Activated CD8-positive, alpha-beta memory T cell treated with anti-CD3 and anti-CD28 coated beads, Interleukin-2, amount 50 U/mL, for 4 hours (primary cell): ENCODE data around the gene ELF1.
"Not testable (repeated sequence)": the region's sequence is repeated elsewhere in the genome, so short reads cannot be mapped to it uniquely, and the experiment has no call there.

Experiments
- DNase-seq: peaks from one replicate; pipeline ENCODE4 v3.0.0-alpha.2; 2020

Gene ELF1

GRCh38 chr13:40931719-40932118, 87.4 kb downstream of the ELF1 start:
- no peak for DNase-seq

GRCh38 chr13:40929883-40930282, 89.2 kb downstream of the ELF1 start:
- DNase-seq, result not testable (repeated sequence)

- DNase-seq, result no peak
Observed at GRCh38 chr13:40928980-40929379, 90.1 kb downstream of the ELF1 start.

GRCh38 chr13:40927929-40928328, 91.2 kb downstream of the ELF1 start:
- no peak for DNase-seq

- no peak for DNase-seq
Observed at GRCh38 chr13:40923867-40924266, 95.2 kb downstream of the ELF1 start.

- no peak for DNase-seq
Observed at GRCh38 chr13:40922437-40923040, 96.6 kb downstream of the ELF1 start.

- DNase-seq, result no peak
Observed at GRCh38 chr13:40920826-40921225, 98.3 kb downstream of the ELF1 start.

GRCh38 chr13:40919901-40920300, 99.2 kb downstream of the ELF1 start:
- DNase-seq, result not testable (repeated sequence)

GRCh38 chr13:40916207-40916998, 102.7 kb downstream of the ELF1 start:
- DNase-seq, result no peak

GRCh38 chr13:40914863-40915262, 104.3 kb downstream of the ELF1 start:
- DNase-seq, result not testable (repeated sequence)

GRCh38 chr13:40911341-40911740, 107.8 kb downstream of the ELF1 start:
- no peak for DNase-seq

- DNase-seq, result no peak
Observed at GRCh38 chr13:40910324-40911050, 108.6 kb downstream of the ELF1 start.

- DNase-seq, result not testable (repeated sequence)
Observed at GRCh38 chr13:40909541-40910200, 109.4 kb downstream of the ELF1 start.

GRCh38 chr13:40908546-40908945, 110.6 kb downstream of the ELF1 start:
- no peak for DNase-seq

GRCh38 chr13:40901032-40901431, 118.1 kb downstream of the ELF1 start:
- not testable (repeated sequence) for DNase-seq

- DNase-seq, result not testable (repeated sequence)
Observed at GRCh38 chr13:40900568-40900967, 118.5 kb downstream of the ELF1 start.

- DNase-seq, result no peak
Observed at GRCh38 chr13:40897053-40897452, 122.1 kb downstream of the ELF1 start.

- no peak for DNase-seq
Observed at GRCh38 chr13:40895227-40896184, 123.6 kb downstream of the ELF1 start.

GRCh38 chr13:40893573-40893972, 125.5 kb downstream of the ELF1 start:
- not testable (repeated sequence) for DNase-seq

- DNase-seq, result no peak
Observed at GRCh38 chr13:40886017-40886416, 133.1 kb downstream of the ELF1 start.

GRCh38 chr13:40884175-40884574, 134.9 kb downstream of the ELF1 start:
- DNase-seq, result not testable (repeated sequence)
